ENCODE results near the gene ADCY10.
"Not testable (repeated sequence)": the region's sequence is repeated elsewhere in the genome, so short reads cannot be mapped to it uniquely, and the experiment has no call there.

- not testable (repeated sequence) for TF ChIP-seq NR2C1 (IDR thresholded peaks at IDR 0.05); NR2C1 (tag; IDR thresholded peaks at IDR 0.05); ZSCAN32 (CRISPR knock-in tag; IDR thresholded peaks at IDR 0.05); TAF1 (IDR thresholded peaks at IDR 0.05; ENCODE audit: control insufficient read depth, extremely low read depth, insufficient read depth, low read length, severe bottlenecking); CTCF (IDR thresholded peaks at IDR 0.05 in 2 of 3, conservative IDR thresholded peaks at IDR 0.05 in 1 of 3; ENCODE audit: insufficient read depth in 2 of 3, low read depth in 1 of 3, low read length in 3 of 3)
- TF ChIP-seq, protein P1, sequence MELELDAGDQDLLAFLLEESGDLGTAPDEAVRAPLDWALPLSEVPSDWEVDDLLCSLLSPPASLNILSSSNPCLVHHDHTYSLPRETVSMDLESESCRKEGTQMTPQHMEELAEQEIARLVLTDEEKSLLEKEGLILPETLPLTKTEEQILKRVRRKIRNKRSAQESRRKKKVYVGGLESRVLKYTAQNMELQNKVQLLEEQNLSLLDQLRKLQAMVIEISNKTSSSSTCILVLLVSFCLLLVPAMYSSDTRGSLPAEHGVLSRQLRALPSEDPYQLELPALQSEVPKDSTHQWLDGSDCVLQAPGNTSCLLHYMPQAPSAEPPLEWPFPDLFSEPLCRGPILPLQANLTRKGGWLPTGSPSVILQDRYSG (tag; conservative IDR thresholded peaks at IDR 0.05; ENCODE audit: low read depth): not testable (repeated sequence)
Measured at GRCh38 chr1:167806676-167807075, 107.3 kb downstream of the ADCY10 start.
